Tongue (tissue), 2 donors: ENCODE data around the gene TRIM41. TPM values are rescaled to one million over a fixed set of nuclear protein-coding genes. Genes with fewer than 3 reads are reported as not detected.
"Not testable (repeated sequence)": the region's sequence is repeated elsewhere in the genome, so short reads cannot be mapped to it uniquely, and the experiment has no call there.

Source experiments
- DNase-seq: peaks from one replicate; pipeline ENCODE4 v3.0.0-alpha.2; 2015
- total RNA-seq: library from RNA; depleted of rRNA; stranded (reverse); fragments of >200 nt; gene quantifications from one replicate; pipeline ENCODE4 v1.2.3, GENCODE V29; 2014

TRIM41 gene
- total RNA-seq, 1 donor from 2014 or later: 20.9 TPM

DNA sequence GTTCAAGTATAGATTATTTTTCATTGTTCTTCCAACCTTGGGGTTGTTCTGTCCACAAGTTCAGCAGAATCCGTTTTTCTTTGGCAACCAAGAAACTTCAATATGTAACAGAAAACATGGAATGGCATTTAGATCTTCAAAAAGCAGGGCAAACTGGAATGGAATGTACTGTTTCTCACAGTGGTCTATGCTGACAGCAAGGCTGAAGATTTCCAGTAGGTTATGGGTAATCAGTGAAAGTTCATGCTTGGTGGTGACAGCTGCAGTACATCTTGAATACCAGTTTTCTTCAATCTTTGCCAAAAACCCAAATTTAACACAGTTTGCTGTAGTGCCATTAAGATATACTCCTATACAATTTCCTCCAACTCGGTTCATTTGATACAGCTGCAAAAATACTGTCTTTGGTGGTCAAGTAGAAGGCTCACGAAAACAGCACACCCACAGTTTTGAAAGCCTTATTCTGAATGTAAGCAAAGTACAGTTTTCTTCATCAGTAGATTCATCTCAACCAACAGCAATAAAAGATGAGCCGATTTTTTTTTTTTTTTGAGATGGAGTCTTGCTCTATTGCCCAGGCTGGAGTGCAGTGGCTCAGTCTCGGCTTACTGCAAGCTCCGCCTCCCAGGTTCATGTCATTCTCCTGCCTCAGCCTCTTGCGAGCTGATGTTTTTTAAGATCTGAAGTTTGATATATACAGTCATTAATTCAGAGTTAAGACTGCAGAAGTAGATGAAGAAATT, 32.9 kb downstream of the TRIM41 start:
- peak; percentile 41 for DNase-seq

DNA sequence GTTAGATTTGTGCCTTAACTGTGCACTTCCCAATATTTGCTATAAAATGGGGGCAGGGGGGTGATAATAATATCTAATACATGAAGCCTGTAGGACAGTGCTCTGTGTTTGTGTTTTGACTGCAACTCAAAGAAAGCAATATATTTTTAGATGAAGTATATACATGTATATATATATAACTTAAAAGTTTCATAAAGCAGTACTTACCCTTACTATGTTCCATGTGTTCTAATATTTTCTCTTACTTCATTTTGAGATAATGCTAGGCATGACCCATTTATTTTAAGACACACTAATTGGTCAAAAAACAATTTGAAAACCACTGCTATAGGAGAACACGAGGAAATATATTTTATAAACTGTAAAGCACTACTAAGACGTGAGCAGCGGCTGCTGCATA, 35.5 kb downstream of the TRIM41 start:
- no peak for DNase-seq

DNA sequence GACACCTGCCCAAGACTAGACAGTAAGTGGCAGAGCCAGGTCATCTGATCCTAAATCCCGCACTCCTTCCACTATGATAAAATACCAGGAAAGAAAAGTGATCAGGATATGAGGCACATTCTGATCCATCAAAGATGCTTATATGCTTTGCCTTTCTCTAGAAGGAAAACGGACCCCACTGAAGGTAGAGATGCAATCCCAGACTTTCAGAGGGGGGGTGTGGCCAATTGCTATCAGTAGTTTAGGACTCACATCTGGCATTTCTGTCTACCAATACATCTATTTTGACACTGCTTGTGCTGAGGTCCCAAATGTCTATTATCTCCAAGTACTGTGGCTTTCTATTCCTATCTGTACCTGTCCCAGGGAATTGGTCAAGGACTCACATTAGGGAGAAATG, 36.2 kb downstream of the TRIM41 start:
- DNase-seq: no peak

DNA sequence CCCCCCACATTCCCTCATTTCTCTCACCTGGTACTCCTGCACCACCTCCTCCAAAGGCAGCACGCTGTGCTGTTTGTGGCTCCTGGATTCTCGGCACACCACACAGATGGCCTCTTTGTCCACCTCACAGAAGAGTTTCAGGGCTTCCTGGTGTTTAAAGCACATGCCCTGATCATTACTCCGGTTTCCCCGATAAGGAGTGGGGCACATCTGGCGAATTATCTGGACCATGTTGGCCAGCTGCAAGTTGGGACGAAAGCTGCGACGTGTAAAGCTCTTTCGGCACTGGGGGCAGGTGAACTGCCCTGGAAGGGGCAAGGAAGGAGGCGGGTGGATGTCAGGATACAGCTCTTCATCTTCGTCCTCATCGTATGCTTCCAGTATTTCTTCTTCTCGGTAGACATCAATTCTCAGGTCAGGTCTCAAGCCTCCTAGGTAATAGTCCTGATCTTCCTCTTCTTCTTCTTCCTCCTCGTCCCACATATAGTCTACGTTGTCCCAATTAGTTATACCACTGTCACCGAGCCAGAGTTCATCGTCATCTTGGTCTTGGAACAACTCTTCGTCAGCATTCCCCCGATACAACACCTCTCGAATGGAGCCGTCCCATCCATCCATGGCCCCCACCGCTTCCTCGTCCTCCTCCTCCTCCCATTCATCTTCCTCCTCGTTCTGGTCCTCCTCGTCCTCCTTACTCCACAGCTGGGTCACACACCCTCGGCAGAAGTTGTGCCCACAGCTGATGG, 37.1 kb downstream of the TRIM41 start:
- DNase-seq: no peak

DNA sequence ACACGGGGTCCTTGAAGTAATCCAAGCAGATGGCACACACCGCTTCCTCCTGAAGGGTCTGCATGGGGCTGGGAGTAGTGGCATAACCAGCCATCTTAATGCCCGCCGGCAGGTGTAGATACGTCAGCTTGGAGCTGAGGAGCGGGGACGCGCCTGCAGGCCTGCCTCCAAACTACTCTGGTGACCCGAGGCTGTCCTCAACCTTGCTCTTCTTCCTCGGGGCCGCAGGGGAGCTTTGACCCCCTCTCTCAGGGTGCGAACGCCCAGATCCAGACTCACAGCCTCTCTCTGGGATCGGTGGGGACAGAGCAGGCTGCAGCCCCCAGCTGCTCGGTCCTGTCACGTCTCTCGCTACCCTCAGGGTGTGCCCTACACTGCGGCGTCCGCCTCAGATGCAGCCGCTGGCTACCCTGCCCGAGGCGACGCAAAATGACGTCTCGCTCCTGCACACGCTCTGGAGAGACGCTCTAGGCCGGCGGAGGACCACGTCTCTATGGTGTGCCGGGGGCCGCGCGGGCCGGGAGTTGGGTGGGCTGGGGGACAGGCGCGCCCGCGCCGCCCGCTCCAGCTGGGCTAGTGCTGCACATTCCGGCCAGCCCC, 37.7 kb downstream of the TRIM41 start, which contains the start of gene TRIM52:
Gene TRIM52, minus strand, starts transcription at position 424 of the 600 bp plus-strand sequence. Its CDS starts 330 bp downstream, at position 94.
- DNase-seq: peak; percentile 96

DNA sequence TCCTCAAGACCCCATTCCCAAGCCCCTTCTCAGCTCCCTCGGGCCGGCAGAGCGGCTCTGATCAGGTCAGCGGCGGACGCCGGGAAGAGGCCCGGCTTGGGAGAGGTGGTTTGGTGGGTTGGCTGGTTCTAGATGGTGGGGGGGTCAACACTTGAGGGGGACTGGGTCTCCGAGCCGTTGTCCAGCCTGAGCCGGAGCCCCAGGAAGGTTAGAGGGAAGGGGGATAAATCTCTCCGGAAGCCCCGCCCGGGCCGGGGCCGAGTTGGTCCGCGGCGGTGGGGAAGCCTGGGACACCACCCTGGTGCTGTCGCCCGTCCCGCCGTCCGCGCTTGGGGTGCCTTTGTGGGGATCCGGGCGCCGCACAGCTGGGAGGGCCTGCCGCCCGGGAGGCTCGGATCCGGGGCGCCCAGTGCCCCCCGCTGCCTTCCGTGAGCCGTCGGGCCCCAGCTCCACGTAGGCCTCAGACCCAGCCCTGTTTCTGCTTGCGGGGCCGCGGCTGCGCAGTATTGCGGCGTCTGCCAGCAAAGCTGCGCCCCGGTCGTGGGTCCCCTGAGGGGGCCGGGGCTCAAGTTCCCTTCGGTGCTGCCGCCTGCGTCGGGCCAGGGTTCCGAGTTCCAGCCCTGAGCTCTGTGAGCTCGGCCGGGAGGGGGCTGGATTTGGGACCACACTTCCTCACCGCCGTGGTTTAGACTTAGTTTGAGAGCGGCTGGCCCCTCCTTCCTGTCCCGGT, 38.4 kb downstream of the TRIM41 start:
- peak; percentile 81 for DNase-seq

DNA sequence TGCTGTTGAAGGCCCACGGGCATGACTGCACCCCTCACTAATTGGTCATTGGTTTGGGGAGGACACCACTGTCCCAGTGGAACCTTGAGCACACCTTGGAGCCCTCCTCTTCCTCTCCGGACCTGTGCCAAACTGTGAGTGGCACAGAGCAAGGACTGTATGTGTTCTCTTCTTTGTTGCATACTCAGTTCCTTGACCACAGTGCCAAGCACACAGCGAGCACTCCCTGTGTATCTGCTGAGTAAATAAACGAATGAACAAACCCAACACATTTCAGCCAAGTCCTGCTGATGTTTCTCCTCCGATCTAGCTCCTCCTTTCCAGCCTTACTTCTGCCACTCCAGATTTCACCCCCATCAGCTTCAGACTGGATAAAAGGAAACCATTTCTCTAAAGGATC, 40.6 kb downstream of the TRIM41 start:
- DNase-seq: no peak

DNA sequence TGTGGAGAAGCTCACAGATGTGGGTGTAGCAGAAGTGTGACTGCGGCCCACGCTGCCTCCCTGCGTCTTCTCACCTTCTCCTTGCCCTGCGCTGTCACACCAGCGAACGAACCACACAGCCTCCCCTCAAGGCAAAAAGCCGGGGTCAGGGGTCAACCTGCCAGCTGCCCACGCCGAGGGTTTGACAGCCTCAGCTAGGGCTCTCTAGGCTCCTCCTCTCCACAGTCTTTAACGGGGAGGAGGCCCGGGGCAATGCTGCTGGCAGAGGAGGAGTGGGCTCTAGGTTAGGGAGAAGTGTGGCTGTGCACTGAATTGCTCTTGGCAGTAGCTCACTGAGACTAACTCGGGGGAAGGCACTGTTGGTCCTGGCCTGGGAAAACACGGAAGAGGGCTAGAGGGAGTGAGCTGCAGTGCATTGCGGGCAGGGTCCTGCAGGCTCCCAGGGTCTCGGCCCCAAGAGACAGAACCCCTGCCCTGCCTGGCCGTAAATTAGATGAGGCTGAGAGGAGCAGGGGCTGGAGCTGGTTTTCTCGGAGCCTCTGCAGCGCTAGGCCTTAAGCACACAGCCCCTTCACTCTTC, 42.1 kb downstream of the TRIM41 start:
- DNase-seq: no peak

DNA sequence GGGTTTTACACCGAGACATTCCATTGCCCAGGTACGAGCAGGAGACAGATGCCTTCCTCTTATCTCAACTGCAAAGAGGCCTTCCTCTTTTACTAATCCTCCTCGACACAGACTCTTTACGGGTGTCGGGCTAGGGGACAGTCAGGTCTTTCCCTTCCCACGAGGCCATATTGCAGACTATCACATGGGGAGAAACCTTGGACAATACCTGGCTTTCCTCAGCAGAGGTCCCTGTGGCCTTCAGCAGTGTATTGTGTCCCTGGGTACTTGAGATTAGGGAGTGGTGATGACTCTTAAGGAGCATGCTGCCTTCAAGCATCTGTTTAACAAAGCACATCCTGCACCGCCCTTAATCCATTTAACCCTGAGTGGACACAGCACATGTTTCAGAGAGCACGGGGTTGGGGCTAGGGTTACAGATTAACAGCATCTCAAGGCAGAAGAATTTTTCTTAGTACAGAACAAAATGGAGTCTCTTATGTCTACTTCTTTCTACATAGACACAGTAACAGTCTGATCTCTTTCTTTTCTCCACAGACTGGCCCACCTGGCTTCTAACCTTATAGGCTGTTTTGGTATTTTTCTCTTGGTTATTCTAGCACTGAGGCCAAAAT, 44.3 kb downstream of the TRIM41 start:
- not testable (repeated sequence) for DNase-seq

DNA sequence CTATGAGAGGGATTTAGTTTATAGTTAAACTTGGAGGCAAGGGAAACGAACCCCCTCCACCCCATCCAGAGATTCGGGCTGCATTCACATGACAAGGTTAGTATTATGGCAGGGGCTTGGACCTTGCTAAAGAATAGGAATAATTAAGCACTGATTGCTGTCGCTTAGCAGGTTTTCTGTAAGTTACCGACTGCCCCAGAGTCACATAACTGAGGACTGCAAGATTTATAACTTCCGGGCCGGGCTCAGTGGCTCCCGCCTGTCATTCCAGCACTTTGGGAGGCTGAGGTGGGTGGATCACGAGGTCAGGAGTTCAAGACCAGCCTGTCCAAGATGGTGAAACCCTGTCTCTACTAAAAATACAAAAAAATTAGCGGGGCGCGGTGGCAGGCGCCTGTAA, 44.8 kb downstream of the TRIM41 start:
- DNase-seq: not testable (repeated sequence)

DNA sequence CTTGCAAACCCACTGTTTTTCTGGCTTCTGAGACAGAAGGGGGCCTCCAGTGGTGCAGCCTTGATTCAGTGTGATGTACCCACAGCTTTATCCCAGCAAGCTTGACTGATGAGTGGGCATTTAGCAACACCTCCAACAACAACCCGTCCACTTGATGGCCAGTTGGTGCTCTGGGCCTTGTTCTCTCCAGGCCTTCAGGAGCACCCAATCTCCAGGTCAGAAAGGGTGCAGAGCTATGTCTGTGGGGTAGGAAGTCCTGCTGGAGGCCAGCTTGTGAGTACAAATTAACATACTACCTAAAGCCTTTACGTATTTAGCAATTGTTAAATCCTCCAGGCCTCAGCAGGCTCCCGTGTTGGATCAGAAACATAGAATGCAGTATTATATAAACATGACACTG, 48.0 kb downstream of the TRIM41 start:
- no peak for DNase-seq

DNA sequence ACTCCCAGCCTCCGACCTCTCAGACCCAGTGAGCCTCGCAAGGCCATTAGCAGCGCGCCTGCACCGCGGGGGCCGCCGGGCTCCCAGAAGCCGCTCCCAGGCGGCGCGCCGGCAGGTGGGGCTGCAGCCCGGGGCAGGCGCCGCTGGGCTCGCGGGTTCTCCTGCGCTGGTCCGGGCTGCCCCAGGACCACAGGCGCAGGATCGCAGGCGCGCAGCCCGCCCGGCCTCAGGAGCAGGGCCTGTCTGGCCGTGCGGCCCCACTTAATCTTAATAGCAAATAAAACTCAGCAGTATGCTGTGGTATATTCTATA, 50.3 kb downstream of the TRIM41 start:
- DNase-seq: not testable (repeated sequence)

DNA sequence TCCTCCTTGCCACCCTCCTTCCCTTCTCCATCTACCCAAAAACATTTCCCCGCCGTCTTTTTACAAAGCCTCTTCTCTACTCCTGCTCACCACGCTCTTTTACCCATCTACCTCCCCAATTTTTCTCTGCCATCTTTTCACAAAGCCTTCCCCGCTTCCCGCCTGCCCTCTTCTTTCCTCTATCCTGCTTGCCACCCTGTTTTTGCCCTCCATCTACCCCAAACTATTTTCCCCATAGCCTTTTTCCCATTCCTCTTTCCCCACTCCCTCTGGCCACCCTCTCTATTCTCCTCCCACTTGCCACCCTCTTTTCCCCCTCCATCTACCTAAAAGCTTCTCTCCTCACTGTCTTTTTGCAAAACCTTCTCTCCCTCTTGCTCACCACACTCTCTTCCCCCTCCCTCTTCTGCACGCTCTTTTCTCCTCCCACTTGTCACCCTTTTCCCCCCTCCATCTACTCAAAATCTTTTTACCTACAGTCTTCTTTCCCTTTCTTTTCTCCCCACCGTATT, 57.2 kb downstream of the TRIM41 start:
- DNase-seq: no peak

DNA sequence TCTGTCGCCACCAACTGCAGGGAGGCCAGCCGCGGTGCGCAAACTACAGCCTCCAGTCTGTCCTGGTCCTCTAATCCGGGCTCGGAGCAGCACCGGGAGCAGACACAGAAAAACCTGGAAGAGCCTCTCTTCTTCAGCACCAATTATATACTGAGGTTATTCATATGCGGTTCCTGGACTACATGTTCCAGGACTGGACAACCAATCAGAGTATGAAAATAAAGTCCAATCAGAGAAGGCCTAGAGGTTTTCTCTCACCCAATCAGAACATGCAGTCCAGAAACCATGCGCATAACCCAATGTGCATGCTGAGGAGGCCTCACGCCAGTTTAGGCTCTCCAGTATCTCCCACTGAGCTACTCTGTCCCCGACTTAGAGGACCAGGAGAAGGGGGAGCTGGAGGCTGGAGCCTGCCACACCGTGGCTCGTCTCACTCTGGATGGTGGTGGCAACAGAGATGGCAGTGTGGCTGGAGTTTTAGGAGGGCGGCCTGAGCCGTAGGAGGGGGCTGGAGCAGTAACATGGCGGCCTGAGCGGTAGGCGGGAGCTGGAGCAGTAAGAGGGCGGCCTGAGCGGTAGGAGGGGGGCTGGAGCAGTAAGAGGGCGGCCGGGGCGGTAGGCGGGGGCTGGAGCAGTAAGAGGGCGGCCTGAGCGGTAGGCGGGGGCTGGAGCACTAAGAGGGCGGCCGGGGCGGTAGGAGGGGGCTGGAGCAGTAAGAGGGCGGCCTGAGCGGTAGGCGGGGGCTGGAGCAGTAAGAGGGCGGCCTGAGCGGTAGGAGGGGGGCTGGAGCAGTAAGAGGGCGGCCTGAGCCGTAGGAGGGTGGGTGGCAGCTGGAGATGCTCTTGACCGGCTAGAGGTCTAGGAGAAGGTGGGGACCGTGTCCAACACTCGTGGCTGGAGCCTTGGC, 58.2 kb downstream of the TRIM41 start:
- no peak for DNase-seq

DNA sequence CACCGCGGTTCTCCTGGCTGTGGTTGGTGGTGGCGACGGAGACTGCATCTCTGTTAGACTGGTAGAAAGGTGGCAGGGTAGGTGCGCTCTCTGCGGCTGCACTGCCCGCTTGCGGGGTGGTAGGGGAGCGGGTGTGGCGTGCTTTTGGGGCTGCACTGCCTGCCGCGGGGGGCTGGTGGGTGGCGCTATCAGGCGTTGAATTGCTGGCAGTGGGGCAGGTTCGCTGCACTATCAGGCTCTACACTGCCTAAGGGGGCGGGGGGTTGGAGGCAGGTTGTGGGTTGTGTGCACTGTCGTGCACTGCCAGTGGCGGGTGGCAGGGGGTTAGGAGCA, 58.9 kb downstream of the TRIM41 start:
- DNase-seq: no peak

DNA sequence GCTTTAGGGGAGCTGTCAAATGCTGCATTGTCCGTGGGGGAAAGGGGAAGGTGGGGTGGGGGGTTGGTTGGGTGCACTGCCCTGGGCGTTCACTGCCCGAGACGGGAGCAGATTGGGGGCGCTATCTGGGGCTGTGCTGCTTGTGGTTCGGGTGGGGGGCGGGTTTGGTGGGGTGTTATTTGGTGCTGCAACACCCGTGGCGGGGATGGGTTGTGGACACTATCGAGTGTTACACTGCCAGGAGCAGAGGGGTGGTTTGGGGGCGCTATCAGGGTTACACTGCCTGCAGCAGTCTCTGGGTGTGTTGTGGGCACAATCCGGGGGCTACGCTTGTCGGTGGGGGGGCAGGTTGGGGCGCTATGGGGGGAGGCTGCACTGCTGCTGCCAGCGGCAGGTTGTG, 59.3 kb downstream of the TRIM41 start:
- not testable (repeated sequence) for DNase-seq

DNA sequence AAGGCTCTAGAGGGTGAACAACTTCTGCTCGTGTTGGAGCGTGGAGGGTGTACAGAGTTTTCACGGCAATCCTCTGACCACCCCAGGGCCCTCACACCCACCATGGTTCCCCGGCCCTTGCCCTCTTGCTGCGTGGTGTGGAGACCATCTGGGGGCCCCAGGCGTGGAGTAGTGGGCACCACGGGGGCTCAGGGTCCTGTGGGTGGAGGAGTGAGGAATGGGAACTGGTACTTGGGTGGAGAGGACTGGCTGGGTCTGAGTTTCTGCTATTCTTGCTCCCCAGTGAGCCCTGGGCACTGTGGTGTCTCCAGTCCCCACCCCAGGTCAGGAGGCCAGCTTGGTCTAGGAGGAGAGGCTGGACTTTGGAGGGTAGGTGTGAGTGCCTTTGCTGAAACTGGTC, 59.8 kb downstream of the TRIM41 start:
- DNase-seq: no peak

DNA sequence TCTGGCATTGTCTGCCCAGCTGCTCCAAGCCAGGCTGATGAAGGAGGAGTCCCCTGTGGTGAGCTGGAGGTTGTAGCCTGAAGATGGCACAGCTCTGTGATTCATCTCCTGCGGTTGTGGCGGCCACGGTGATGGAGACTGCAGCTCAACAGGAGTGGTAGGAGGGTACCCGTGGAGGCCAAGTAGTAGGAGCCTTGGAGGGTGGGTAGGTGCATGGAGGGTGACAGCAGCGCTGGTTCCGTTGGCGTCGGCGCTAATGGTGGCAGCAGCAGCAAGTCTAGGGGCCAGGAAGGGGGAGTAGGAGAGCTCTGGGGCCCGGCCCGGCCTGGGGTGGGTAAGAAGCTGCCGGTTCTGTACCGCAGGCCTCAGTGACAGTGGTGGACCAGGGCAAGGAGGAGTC, 60.3 kb downstream of the TRIM41 start:
- no peak for DNase-seq

DNA sequence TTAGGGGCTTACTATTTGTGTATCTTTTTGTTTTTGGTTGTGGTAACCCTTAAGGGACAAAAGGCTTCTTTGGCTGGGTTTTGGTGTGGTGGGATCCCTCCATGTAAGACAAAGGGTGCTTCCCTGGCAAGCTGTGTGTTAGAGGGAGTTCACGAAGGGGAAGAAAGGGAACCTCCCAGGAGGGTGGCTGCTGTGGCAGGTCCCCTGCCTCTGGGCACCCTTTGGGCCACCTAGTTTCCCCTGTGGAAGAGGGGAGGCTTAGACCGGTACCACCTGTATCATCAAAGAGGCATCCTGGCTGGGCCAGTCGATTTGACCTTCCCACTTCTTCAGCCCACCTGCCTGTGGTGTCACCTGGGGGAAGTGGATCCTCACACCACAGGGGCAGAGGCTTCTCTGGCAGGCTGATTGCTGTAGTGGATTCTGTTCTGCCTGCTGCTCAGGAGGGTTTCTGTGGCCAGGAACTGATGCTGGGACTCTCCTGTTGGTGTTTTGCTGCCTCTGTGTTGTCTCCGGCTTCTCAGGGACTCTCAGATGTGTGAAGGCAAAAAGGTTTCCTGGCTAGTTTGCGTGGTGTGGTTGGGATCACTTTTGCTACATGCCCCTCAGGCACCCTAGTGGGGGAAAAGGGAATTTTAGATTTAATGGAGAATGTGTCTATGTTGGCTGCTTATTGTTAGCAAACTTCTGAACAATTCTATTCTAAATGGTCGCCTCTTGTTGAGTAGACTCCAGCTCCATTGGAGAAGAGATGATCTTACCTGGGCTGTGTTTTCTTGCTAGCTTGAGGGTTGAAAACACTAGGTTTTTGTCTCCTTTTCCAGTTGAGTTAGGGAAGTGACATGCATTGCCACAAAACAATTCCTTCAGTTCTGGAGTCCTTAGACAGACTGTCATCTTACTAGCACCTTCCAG, 61.0 kb downstream of the TRIM41 start:
- not testable (repeated sequence) for DNase-seq
